ENCODE measurements around the gene ANO9.

- TF ChIP-seq CTCF (conservative IDR thresholded peaks at IDR 0.05 in 1 of 2, IDR thresholded peaks at IDR 0.05 in 1 of 2; ENCODE audit: low read depth in 1 of 2, low read length in 2 of 2) = no peak
- no peak for TF ChIP-seq EZH2 (IDR thresholded peaks at IDR 0.05; ENCODE audit: low read length, missing control alignments)
Measured at GRCh38 chr11:380491-380890, 61.3 kb downstream of the ANO9 start.

All from fibroblast of lung (primary cell).